Activated CD8-positive, alpha-beta memory T cell treated with anti-CD3 and anti-CD28 coated beads, Interleukin-2, amount 50 U/mL, for 24 hours (primary cell): ENCODE results near the gene ZNF446.
"Not testable (repeated sequence)": the region's sequence is repeated elsewhere in the genome, so short reads cannot be mapped to it uniquely, and the experiment has no call there.

Experiments used
- DNase-seq: peaks from one replicate; pipeline ENCODE4 v3.0.0-alpha.2; 2020; ENCODE audit errors: extremely low read depth

Gene ZNF446

GRCh38 chr19:58470837-58471543, 5.2 kb upstream of the ZNF446 start:
- not testable (repeated sequence) for DNase-seq

- no peak for DNase-seq
These were observed 4.4 kb upstream of the ZNF446 start for GRCh38 chr19:58471736-58472135.

GRCh38 chr19:58473775-58474174, 2.4 kb upstream of the ZNF446 start:
- DNase-seq: no peak

- DNase-seq: no peak
These were observed 1.7 kb upstream of the ZNF446 start for GRCh38 chr19:58474291-58474996.

GRCh38 chr19:58474997-58475713, 997 bp upstream of the ZNF446 start:
- DNase-seq: no peak

- DNase-seq: no peak
These were observed 405 bp downstream of the ZNF446 start for GRCh38 chr19:58476498-58477015.

- DNase-seq: no peak
These were observed 978 bp downstream of the ZNF446 start for GRCh38 chr19:58477130-58477529.

- no peak for DNase-seq
These were observed 1.7 kb downstream of the ZNF446 start for GRCh38 chr19:58477871-58478270.

- DNase-seq: no peak
These were observed 3.2 kb downstream of the ZNF446 start for GRCh38 chr19:58479303-58479702.

GRCh38 chr19:58479736-58480480, 3.8 kb downstream of the ZNF446 start:
- no peak for DNase-seq

- DNase-seq: no peak
These were observed 4.3 kb downstream of the ZNF446 start for GRCh38 chr19:58480481-58480830.

GRCh38 chr19:58480831-58481230, 4.7 kb downstream of the ZNF446 start:
- no peak for DNase-seq

GRCh38 chr19:58482372-58482771, 6.2 kb downstream of the ZNF446 start:
- DNase-seq: no peak

- no peak for DNase-seq
These were observed 7.6 kb downstream of the ZNF446 start for GRCh38 chr19:58483776-58484175.

- DNase-seq: not testable (repeated sequence)
These were observed 8.2 kb downstream of the ZNF446 start for GRCh38 chr19:58484349-58484748.

- no peak for DNase-seq
These were observed 15.2 kb downstream of the ZNF446 start for GRCh38 chr19:58491393-58491792.

- no peak for DNase-seq
These were observed 16.1 kb downstream of the ZNF446 start for GRCh38 chr19:58492265-58492664.

GRCh38 chr19:58497634-58498170, 21.6 kb downstream of the ZNF446 start:
- DNase-seq: no peak

GRCh38 chr19:58498316-58499020, 22.3 kb downstream of the ZNF446 start:
- DNase-seq: no peak

GRCh38 chr19:58499021-58499927, 23.1 kb downstream of the ZNF446 start:
- peak; percentile 98 for DNase-seq
